ENCODE data around the gene FAM210A. TPM values are rescaled to one million over a fixed set of nuclear protein-coding genes. Genes with fewer than 3 reads are reported as not detected.

Gene FAM210A
- total RNA-seq, 1 donor from 2014 or later, result 15.1 TPM

GRCh38 chr18:13640266-13640860 is 86.0 kb downstream of the FAM210A start:
- Histone ChIP-seq H3K79me2 (ENCODE audit: low read depth) (no peaks in the 10 kb centered on the region), H3K4me2 (no peak overlapping the region), H3K4me3 (no peak overlapping the region), H2AFZ (replicated peaks) (no peak overlapping the region), H3F3A (ENCODE audit: low read depth) (no peaks in the 10 kb centered on the region), H3K27me3 (peaks cover 15% of the 10 kb centered on the region), H3K4me1 (no peaks in the 10 kb centered on the region), H3K36me3 (no peaks in the 10 kb centered on the region), H3K9me3 (ENCODE audit: low read depth) (no peaks in the 10 kb centered on the region), H3K27ac (no peak overlapping the region), H4K20me1 (ENCODE audit: low read depth) (no peaks in the 10 kb centered on the region), H3K9ac (no peak overlapping the region)
- DNase-seq (ENCODE audit: low spot score), result no peak
- H3K27ac Mint-ChIP-seq, result no peak overlapping the region
- H3K4me3 Mint-ChIP-seq, result no peak overlapping the region
- peaks cover 4% of the 10 kb centered on the region for H3K36me3 Mint-ChIP-seq
- no peaks in the 10 kb centered on the region for H3K27me3 Mint-ChIP-seq (ENCODE audit: insufficient read depth, low read depth)
- peaks cover 3% of the 10 kb centered on the region for H3K4me1 Mint-ChIP-seq
- no peak for TF ChIP-seq CTCF (IDR thresholded peaks at IDR 0.05)
- no peak for TF ChIP-seq EZH2 (IDR thresholded peaks at IDR 0.05)
- no peak for TF ChIP-seq EZH2phosphoT487 (IDR thresholded peaks at IDR 0.05)
- H3K9me3 Mint-ChIP-seq, result peaks cover 3% of the 10 kb centered on the region

- Mint-ChIP-seq H3K27ac (no peak overlapping the region), H3K4me1 (peaks cover 3% of the 10 kb centered on the region)
These were observed 87.4 kb downstream of the FAM210A start for GRCh38 chr18:13638719-13639595.

DNA sequence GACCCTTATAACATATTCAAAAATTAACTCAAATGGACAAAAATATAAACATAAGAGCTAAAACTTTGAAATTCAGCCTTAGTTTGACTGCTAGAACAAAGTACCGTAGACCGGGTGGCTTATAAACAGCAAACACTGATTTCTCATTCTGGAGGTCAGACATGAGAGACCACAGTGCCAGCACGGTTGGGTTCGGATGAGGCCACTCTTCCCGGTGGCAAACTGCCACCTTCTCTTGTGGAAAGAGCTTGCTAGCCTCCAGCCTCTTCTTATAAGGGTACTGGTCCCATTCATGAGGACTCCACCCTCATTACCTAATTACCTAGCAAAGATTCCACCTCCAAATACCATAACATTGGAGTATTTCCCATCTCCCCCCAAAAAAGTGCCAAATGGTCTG is 91.3 kb downstream of the FAM210A start:
- Mint-ChIP-seq H3K27ac (no peak overlapping the region), H3K27me3 (ENCODE audit: insufficient read depth, low read depth) (no peaks in the 10 kb centered on the region), H3K4me1 (peaks cover 5% of the 10 kb centered on the region), H3K36me3 (no peaks in the 10 kb centered on the region), H3K9me3 (peaks cover 3% of the 10 kb centered on the region), H3K4me3 (no peak overlapping the region)
- Histone ChIP-seq H3K4me1 (no peaks in the 10 kb centered on the region), H3K27ac (no peak overlapping the region), H3K9ac (no peak overlapping the region), H3K4me3 (no peak overlapping the region), H3K36me3 (no peaks in the 10 kb centered on the region), H3K79me2 (ENCODE audit: low read depth) (no peaks in the 10 kb centered on the region), H2AFZ (replicated peaks) (no peak overlapping the region), H3K27me3 (no peaks in the 10 kb centered on the region), H3K4me2 (no peak overlapping the region), H3F3A (ENCODE audit: low read depth) (no peaks in the 10 kb centered on the region), H3K9me3 (ENCODE audit: low read depth) (no peaks in the 10 kb centered on the region), H4K20me1 (ENCODE audit: low read depth) (no peaks in the 10 kb centered on the region)
- no peak for DNase-seq (ENCODE audit: low spot score)
- TF ChIP-seq EZH2phosphoT487 (IDR thresholded peaks at IDR 0.05) (no peak), EZH2 (IDR thresholded peaks at IDR 0.05) (no peak), CTCF (IDR thresholded peaks at IDR 0.05) (no peak)

More at GRCh38 chr18:13638719-13639595, 87.4 kb downstream of the FAM210A start:
- no peak overlapping the region for H3K4me3 ChIP-seq
- no peaks in the 10 kb centered on the region for H3K79me2 ChIP-seq (ENCODE audit: low read depth)
- Mint-ChIP-seq H3K9me3 (peaks cover 6% of the 10 kb centered on the region), H3K27me3 (ENCODE audit: insufficient read depth, low read depth) (no peaks in the 10 kb centered on the region), H3K4me3 (no peak overlapping the region), H3K36me3 (peaks cover 2% of the 10 kb centered on the region)
- no peaks in the 10 kb centered on the region for H3K9me3 ChIP-seq (ENCODE audit: low read depth)
- H3K4me2 ChIP-seq, result no peak overlapping the region
- H3K36me3 ChIP-seq, result no peaks in the 10 kb centered on the region
- H3K4me1 ChIP-seq, result no peaks in the 10 kb centered on the region
- TF ChIP-seq EZH2phosphoT487 (IDR thresholded peaks at IDR 0.05) (no peak), CTCF (IDR thresholded peaks at IDR 0.05) (no peak), EZH2 (IDR thresholded peaks at IDR 0.05) (no peak)
- no peaks in the 10 kb centered on the region for H3F3A ChIP-seq (ENCODE audit: low read depth)
- no peaks in the 10 kb centered on the region for H4K20me1 ChIP-seq (ENCODE audit: low read depth)
- peaks cover 15% of the 10 kb centered on the region for H3K27me3 ChIP-seq
- H3K27ac ChIP-seq, result no peak overlapping the region
- H2AFZ ChIP-seq (replicated peaks), result no peak overlapping the region
- no peak overlapping the region for H3K9ac ChIP-seq
- no peak for DNase-seq (ENCODE audit: low spot score)
